T-helper 1 cell treated with Interleukin-12 subunit alpha and Interleukin-12 subunit beta and Interleukin-4 antibody, amounts not matched to agents 30 μg/mL and 1 μg/mL, for 36 hours (primary cell): ENCODE results near the gene DBT.
"Not testable (repeated sequence)": the region's sequence is repeated elsewhere in the genome, so short reads cannot be mapped to it uniquely, and the experiment has no call there.

Experiments used
- H3K27ac Mint-ChIP-seq: one replicate; pipeline ENCODE4 v1.8.0; 2021; ENCODE audit warnings: mild to moderate bottlenecking, mixed read lengths
- H3K27me3 Mint-ChIP-seq: one replicate; pipeline ENCODE4 v1.8.0; 2021; ENCODE audit warnings: low read depth, mixed read lengths
- H3K36me3 Mint-ChIP-seq: one replicate; pipeline ENCODE4 v1.8.0; 2021; ENCODE audit warnings: low read depth, mixed read lengths
- H3K4me1 Mint-ChIP-seq: one replicate; pipeline ENCODE4 v1.8.0; 2021; ENCODE audit warnings: low read depth, mixed read lengths
- H3K4me3 Mint-ChIP-seq: one replicate; pipeline ENCODE4 v1.8.0; 2021; ENCODE audit warnings: mild to moderate bottlenecking, moderate library complexity, mixed read lengths
- H3K9me3 Mint-ChIP-seq: one replicate; pipeline ENCODE4 v1.8.0; 2021; ENCODE audit warnings: mixed read lengths

DBT gene

DNA sequence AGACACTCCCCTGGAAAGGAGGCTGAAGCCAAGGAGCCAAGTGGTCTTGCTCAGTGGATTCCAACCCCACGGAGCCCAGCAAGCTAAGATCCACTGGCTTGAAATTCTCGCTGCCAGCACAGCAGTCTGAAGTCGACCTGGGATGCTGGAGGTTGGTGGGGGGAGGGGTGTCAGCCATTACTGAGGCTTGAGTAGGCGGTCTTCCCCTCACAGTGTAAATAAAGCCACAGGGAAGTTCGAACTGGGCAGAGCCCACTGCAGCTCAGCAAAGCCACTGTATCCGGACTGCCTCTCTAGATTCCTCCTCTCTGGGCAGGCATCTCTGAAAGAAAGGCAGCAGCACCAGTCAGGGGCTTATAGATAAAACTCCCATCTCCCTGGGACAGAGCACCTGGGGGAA lies 49.6 kb downstream of the DBT start:
- peaks cover 59% of the 10 kb centered on the region for H3K36me3 Mint-ChIP-seq

DNA sequence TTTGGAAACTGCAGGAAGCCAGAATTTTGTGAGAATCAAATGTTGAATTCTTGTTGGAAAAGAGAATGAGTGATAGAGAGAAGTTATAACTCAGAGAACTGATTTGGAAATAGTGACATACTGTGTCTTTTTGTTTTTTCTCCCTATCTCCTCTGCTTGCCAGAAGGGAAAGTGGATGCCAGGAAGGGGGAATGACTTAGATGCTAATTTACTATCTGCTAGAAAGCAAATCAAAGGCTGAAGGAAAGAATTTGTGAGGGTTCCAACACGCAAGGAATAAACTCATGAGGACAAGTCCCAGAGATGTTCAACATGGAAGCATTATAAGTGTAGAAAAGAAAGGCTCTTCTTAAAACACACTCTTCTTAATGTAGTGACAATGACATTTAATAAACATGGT lies 51.0 kb downstream of the DBT start:
- peaks cover 46% of the 10 kb centered on the region for H3K36me3 Mint-ChIP-seq

More for the DNA sequence above, 49.6 kb downstream of the DBT start:
- not testable (repeated sequence) for H3K4me1 Mint-ChIP-seq, H3K27ac Mint-ChIP-seq, H3K9me3 Mint-ChIP-seq, H3K4me3 Mint-ChIP-seq, H3K27me3 Mint-ChIP-seq

DNA sequence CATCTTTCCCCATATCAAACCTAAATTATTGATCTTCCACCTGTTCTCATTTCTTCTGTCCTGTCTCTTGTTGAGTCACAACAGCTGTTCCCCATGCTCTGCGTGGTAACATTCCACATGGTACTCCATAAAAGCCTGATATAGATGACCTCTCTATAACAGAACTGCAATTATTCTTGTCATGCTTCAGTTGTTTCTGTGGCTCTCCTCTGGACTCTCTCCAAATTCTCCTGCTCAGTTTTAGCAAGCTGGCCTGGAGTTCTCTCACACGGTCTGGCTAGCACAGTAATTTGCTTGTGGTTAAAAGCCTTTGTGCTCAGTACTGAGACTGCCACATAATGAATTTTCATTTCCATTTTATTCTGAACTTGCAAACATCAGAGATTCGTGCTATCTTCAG lies 61.0 kb downstream of the DBT start:
- H3K27me3 Mint-ChIP-seq, result no peaks in the 10 kb centered on the region
- peaks cover 8% of the 10 kb centered on the region for H3K36me3 Mint-ChIP-seq
- H3K4me3 Mint-ChIP-seq, result no peak overlapping the region
- no peaks in the 10 kb centered on the region for H3K4me1 Mint-ChIP-seq
- H3K27ac Mint-ChIP-seq, result no peak overlapping the region
- no peaks in the 10 kb centered on the region for H3K9me3 Mint-ChIP-seq

More for the DNA sequence above, 51.0 kb downstream of the DBT start:
- Mint-ChIP-seq H3K4me1 (peaks cover 1% of the 10 kb centered on the region), H3K4me3 (no peak overlapping the region), H3K27me3 (no peaks in the 10 kb centered on the region), H3K9me3 (no peaks in the 10 kb centered on the region), H3K27ac (no peak overlapping the region)

DNA sequence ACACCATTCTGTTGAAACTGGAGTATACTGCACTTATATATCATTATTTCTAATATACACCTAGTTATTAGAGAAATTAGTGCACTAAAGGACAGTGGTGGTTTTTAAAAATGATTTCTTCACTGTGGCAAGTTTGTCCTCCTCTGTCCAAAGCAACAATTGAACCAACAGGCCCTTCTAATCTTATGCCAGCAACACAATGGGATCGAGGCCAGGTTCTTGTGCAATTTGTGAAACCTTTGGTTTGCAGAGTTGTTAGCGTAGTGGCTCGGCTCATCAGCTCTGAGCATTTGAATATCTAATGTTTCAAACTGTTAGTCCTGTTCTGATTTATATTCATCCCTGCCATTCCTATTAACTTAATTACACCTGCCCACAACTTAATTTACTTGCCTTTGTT lies 61.7 kb downstream of the DBT start:
- Mint-ChIP-seq H3K36me3 (peaks cover 8% of the 10 kb centered on the region), H3K4me3 (no peak overlapping the region), H3K27ac (no peak overlapping the region), H3K4me1 (no peaks in the 10 kb centered on the region), H3K9me3 (no peaks in the 10 kb centered on the region), H3K27me3 (no peaks in the 10 kb centered on the region)

DNA sequence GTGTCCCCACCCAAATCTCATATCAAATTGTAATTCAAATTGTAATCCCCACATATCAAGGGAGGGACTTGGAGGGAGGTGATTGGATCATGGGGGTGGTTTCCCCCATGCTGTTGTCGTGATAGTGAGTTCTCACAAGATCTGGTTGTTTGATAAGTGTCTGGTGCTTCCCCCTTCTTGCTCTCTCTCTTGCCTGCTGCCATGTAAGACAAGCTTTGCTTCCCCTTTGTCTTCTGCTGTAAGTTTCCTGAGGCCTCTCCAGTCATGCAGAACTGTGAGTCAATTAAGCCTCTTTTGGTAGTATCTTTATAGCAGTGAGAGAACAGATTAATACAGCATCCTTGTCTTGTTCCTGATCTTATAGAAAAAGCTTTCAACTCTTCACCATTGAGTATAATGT lies 65.1 kb downstream of the DBT start:
- H3K36me3 Mint-ChIP-seq, result no peaks in the 10 kb centered on the region
- no peak overlapping the region for H3K4me3 Mint-ChIP-seq
- H3K9me3 Mint-ChIP-seq, result no peaks in the 10 kb centered on the region
- H3K4me1 Mint-ChIP-seq, result no peaks in the 10 kb centered on the region
- no peak overlapping the region for H3K27ac Mint-ChIP-seq
- H3K27me3 Mint-ChIP-seq, result no peaks in the 10 kb centered on the region

DNA sequence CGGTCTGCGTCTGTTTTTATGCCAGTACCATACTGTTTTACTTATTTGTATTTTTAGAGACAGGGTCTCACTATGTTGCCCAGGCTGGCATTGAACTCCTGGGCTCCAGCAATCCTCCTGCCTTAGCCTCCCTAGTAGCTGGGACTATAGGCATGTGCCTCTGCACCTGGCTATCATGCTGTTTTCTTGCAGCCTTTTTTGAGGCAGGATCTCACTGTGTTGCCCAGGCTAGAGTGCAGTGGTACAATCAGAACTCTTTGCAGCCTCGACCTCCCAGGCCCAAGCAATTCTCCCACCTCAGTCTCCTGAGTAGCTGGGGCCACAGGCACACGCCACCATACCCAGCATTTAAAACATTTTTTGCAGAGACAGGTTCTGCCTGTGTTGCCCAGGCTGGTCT lies 66.3 kb downstream of the DBT start:
- Mint-ChIP-seq H3K9me3 (no peaks in the 10 kb centered on the region), H3K27me3 (no peaks in the 10 kb centered on the region), H3K4me3 (no peak overlapping the region), H3K36me3 (no peaks in the 10 kb centered on the region), H3K4me1 (no peaks in the 10 kb centered on the region), H3K27ac (no peak overlapping the region)

DNA sequence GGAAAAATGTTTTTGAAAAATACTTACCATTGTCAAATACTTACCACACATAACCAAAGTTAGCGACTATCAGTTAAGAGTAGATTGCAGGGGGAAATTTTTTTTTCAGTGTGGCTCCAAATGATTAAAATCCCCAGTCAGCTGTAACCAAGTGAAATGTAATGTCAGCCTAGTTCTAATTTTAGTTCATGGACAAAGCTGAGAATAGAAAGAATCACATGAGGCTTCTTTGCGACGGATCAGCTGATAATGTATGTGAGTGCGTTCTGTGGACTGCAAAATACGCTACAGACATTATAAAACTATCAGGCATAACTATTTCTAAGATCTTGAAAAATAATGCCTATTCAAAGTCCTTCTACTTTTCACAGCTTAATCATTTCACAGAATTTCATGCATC lies 71.5 kb downstream of the DBT start, which contains the start of gene LRRC39:
Gene LRRC39, minus strand, starts transcription at position 166 of the 400 bp plus-strand sequence. CDS start 9,740 bp downstream, outside the sequence.
- H3K4me3 Mint-ChIP-seq, result no peak within 1 kb of the TSS
- H3K27me3 Mint-ChIP-seq, result peaks cover 5% of the 10 kb centered on the region
- no peaks in the 10 kb centered on the region for H3K4me1 Mint-ChIP-seq
- peaks cover 1% of the 10 kb centered on the region for H3K36me3 Mint-ChIP-seq
- H3K9me3 Mint-ChIP-seq, result peaks cover 3% of the 10 kb centered on the region
- no peak within 1 kb of the TSS for H3K27ac Mint-ChIP-seq

DNA sequence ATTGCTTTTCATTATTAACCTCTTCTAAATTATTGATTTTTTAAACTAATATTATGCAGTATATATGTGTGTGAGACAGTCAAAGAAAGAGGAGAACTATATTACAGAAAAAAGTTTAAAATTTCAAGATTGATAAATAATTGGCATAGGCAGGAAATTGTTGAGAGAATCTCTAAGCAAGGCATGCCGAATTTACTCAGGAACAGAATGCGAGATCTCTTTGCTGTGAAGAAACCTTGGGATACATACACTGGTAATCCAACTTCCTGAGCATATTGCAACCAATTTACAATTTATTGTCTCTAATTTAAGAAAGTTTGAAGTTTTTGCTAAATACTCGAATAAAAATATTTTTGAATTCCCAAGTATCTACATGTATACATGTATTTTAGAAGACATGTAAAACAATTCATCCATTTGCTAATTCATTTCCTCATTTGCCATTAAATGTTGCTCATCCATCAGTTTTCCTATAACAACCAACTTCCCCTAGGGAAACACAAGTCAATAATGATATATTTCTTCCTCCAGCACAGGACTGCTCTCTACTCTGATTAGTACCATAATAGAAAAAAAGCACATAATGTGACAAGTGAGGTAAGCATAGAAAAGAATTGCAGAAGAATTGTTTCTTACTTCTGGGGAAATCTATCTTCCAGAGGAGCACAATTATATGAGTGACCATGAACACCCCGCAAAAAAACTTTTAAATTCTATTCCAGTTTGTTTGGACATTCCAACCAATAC lies 72.2 kb downstream of the DBT start:
- Mint-ChIP-seq H3K36me3 (peaks cover 1% of the 10 kb centered on the region), H3K9me3 (peaks cover 3% of the 10 kb centered on the region), H3K27ac (no peak overlapping the region), H3K27me3 (peaks cover 5% of the 10 kb centered on the region), H3K4me1 (no peaks in the 10 kb centered on the region), H3K4me3 (no peak overlapping the region)

DNA sequence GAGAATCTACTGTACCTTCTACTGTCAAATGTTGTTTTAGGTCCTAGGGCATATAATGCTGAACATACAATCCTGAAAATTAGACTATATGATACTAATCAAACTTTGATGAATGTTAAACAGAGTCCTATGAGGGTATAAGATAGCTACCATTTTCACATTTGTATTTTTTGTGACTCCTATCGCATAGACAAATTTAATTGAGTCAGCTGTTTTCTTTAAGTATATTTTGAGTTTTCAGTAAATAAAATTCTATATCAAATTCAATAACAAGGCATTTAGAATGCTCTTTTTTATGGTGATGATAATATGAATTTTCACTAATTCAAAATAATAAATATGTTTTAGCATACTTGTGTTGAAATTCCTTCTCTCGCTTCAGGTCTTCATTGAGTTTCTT lies 81.6 kb downstream of the DBT start:
- H3K27ac Mint-ChIP-seq, result no peak overlapping the region
- no peaks in the 10 kb centered on the region for H3K4me1 Mint-ChIP-seq
- no peaks in the 10 kb centered on the region for H3K36me3 Mint-ChIP-seq
- H3K4me3 Mint-ChIP-seq, result no peak overlapping the region
- peaks cover 3% of the 10 kb centered on the region for H3K27me3 Mint-ChIP-seq
- no peaks in the 10 kb centered on the region for H3K9me3 Mint-ChIP-seq

DNA sequence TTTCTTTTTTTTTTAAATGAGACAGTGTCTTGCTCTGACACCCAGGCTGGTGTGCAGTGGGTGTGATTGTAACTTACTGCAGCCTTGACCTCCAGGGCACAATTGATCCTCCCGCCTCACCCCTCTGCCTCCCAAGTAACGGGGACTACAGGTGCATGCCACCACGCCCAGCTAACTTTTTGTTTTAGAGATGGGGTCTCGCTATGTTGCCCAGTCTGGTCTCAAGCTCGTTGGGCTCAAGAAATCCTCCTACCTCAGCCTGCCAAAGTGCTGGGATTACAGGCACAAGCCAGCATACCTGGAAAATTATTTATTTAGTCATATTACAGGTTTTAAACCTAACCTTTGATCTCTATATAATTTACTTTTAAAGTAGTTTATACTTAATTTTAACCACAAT lies 84.9 kb downstream of the DBT start:
- Mint-ChIP-seq H3K36me3 (no peaks in the 10 kb centered on the region), H3K4me1 (no peaks in the 10 kb centered on the region), H3K9me3 (no peaks in the 10 kb centered on the region), H3K27ac (no peak overlapping the region), H3K27me3 (no peaks in the 10 kb centered on the region), H3K4me3 (no peak overlapping the region)

DNA sequence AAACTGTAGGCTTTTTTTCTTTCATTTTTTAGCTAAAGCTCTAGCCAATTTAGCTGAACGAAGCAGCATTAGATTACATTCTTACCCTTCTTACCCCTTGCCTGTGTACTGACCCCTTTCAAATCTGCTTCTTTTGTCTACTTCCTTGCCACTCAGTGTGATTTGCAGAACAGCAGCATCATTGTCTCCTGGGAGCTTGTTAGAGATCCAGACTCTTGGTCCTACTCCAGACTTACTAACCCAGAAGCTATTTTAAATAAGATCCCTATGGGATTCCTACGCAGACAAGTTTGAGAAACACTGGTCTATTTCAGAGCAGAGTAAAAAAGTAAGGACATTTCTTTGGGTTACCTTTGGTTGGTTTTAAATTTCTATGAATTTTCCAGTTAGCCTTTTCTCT lies 85.4 kb downstream of the DBT start:
- Mint-ChIP-seq H3K36me3 (no peaks in the 10 kb centered on the region), H3K27me3 (no peaks in the 10 kb centered on the region), H3K27ac (no peak overlapping the region), H3K4me1 (no peaks in the 10 kb centered on the region), H3K4me3 (no peak overlapping the region), H3K9me3 (no peaks in the 10 kb centered on the region)

DNA sequence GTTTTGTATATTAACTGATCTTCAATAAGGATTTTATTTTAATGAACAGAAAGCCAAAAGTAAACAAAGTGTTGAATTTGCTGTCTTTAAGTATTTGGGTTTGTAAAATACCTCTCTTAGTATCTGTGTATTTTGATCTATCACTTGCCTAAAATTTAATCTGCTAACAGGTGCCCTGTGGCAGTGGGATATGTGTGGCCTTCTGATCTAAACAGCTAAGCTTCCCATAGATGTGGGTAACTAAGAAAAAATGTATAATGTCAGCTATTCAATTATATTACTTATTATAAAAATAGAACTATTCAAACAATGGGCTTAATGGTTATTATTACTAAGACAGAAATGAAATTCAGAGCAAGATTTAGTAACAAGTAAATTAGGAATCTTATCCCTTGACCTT lies 86.8 kb downstream of the DBT start:
- no peak overlapping the region for H3K4me3 Mint-ChIP-seq
- no peaks in the 10 kb centered on the region for H3K36me3 Mint-ChIP-seq
- no peaks in the 10 kb centered on the region for H3K27me3 Mint-ChIP-seq
- H3K9me3 Mint-ChIP-seq, result no peaks in the 10 kb centered on the region
- no peak overlapping the region for H3K27ac Mint-ChIP-seq
- H3K4me1 Mint-ChIP-seq, result no peaks in the 10 kb centered on the region

DNA sequence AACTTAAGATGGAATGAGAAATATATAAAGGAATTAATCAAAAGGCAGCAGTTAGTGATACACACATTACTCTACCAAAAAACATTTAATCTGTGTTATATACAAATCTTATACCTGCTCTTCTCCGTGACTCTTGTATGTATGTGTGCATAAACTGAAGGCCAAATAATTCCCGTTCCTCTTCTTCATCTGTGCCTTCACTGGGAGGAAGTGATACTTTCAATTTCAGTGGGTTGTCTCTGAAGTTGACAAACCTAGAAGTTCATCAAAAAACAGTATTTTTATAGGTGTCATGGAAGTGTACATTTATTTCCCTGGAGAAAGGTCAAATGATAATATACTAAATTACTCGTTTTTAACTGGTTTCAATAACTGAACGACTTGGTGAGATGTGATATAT lies 97.4 kb downstream of the DBT start:
- peaks cover 11% of the 10 kb centered on the region for H3K36me3 Mint-ChIP-seq
- H3K4me1 Mint-ChIP-seq, result peaks cover 5% of the 10 kb centered on the region
- H3K4me3 Mint-ChIP-seq, result no peak overlapping the region
- H3K9me3 Mint-ChIP-seq, result no peaks in the 10 kb centered on the region
- no peak overlapping the region for H3K27ac Mint-ChIP-seq
- H3K27me3 Mint-ChIP-seq, result no peaks in the 10 kb centered on the region

DNA sequence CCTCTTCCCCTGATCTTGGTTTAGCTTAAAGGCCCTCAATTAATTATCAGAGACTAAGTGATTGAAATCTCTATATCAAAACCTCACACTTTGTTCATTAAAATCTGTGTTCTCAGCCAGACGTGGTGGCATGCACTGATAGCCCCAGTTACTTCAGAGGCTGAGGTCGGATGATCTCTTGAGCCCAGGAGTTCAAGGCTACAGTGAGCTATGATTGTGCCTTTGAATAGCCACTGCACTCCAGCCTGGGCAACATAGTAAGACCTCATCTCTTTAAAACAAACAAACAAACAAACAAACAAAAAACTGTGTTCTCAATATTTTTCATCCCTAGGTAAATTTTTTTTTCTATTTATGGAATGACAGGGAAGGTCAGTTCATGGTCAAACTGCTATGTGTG lies 98.0 kb downstream of the DBT start:
- H3K27me3 Mint-ChIP-seq, result no peaks in the 10 kb centered on the region
- no peak overlapping the region for H3K27ac Mint-ChIP-seq
- peaks cover 5% of the 10 kb centered on the region for H3K4me1 Mint-ChIP-seq
- H3K36me3 Mint-ChIP-seq, result peaks cover 13% of the 10 kb centered on the region
- no peaks in the 10 kb centered on the region for H3K9me3 Mint-ChIP-seq
- no peak overlapping the region for H3K4me3 Mint-ChIP-seq

DNA sequence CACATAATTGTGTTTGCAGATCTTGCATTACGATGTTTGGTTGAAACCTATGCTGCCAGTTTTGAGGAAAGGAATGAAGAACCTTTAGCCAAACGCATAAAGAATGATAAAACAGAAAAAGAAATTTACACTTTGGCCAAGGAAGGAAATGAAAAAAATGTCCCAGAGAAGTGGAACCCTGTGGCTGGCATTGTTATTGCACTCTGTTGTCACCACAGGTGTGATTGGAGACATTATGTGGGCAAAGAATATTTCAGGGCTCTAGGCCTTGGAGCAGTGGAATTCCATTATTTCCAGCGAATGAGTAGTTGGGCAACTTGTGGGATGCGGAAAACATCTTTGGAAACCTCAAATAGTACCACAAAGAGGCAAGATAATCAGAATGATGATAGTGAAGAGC lies 101.8 kb downstream of the DBT start:
- H3K27me3 Mint-ChIP-seq, result no peaks in the 10 kb centered on the region
- no peak overlapping the region for H3K27ac Mint-ChIP-seq
- peaks cover 5% of the 10 kb centered on the region for H3K4me1 Mint-ChIP-seq
- peaks cover 32% of the 10 kb centered on the region for H3K36me3 Mint-ChIP-seq
- no peak overlapping the region for H3K4me3 Mint-ChIP-seq
- no peaks in the 10 kb centered on the region for H3K9me3 Mint-ChIP-seq

DNA sequence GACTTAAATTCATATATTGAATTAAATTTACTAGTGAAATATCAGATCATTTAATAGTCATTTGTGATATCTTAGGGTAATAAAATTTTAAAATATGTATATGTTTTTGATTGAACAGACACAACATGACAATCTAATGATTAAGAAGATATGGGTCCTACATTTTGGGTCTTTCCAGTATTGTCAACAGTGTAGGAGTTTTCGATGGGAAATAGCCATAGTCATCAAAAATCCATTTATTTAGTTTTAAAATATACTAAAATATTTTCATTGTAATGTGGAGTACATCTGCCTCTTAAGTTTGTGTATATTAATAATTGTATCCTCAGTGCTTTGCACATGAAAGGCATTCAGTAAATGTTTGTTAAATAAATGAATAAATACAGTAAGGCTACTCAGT lies 102.7 kb downstream of the DBT start:
- peaks cover under 1% of the 10 kb centered on the region for H3K4me1 Mint-ChIP-seq
- no peak overlapping the region for H3K4me3 Mint-ChIP-seq
- no peak overlapping the region for H3K27ac Mint-ChIP-seq
- no peaks in the 10 kb centered on the region for H3K9me3 Mint-ChIP-seq
- no peaks in the 10 kb centered on the region for H3K27me3 Mint-ChIP-seq
- peaks cover 38% of the 10 kb centered on the region for H3K36me3 Mint-ChIP-seq
